HepG2 (cell line): ENCODE measurements around the gene SRC. TPM values are rescaled to one million over a fixed set of nuclear protein-coding genes. Genes with fewer than 3 reads are reported as not detected.

Experiments
- BCLAF1 ChIP-seq: fragments of 450-650 bp; IDR thresholded peaks from 2 replicates; pipeline ENCODE4 v1.6.1; 2017; ENCODE audit warnings: mild to moderate bottlenecking
- MIER3 ChIP-seq: IDR thresholded peaks from 2 replicates; pipeline ENCODE4 v1.6.1; 2016; ENCODE audit warnings: missing compliant biosample characterization, borderline replicate concordance
- SKIL ChIP-seq: sonication (generic); formaldehyde crosslinking; IDR thresholded peaks from 2 replicates; pipeline ENCODE4 v1.8.0; 2022; ENCODE audit warnings: missing genetic modification reagents, mild to moderate bottlenecking, moderate library complexity, borderline replicate concordance
- YEATS4 ChIP-seq: sonication (generic); formaldehyde crosslinking; IDR thresholded peaks from 2 replicates; pipeline ENCODE4 v1.4.0; 2020; ENCODE audit warnings: missing genetic modification reagents, borderline replicate concordance
- ZBTB40 ChIP-seq, 2 experiments: fragments of 450-650 bp in 1 of 2; sonication (generic) in 1 of 2; formaldehyde crosslinking in 1 of 2; IDR thresholded peaks; 2 replicates each; pipeline versions ENCODE4 v1.6.1 to v1.8.0; 2016 to 2022; ENCODE audit warnings: antibody characterized with exemption in 1 of 2, mild to moderate bottlenecking in 1 of 2, missing genetic modification reagents in 1 of 2
- ZNF138 ChIP-seq: sonication (generic); formaldehyde crosslinking; IDR thresholded peaks from 2 replicates; pipeline ENCODE4 v1.5.0; 2020; ENCODE audit warnings: mild to moderate bottlenecking, low read depth, missing genetic modification reagents
- ZNF24 ChIP-seq: fragments of 450-650 bp; IDR thresholded peaks from 2 replicates; pipeline ENCODE4 v1.6.1; 2017; ENCODE audit warnings: antibody characterized with exemption, mild to moderate bottlenecking
- ZNF597 ChIP-seq: sonication (generic); formaldehyde crosslinking; IDR thresholded peaks from 2 replicates; pipeline ENCODE4 v1.5.0; 2020; ENCODE audit warnings: missing genetic modification reagents
- polyA plus RNA-seq, 8 experiments: library from polyadenylated mRNA; depleted of rRNA in 3 of 8; stranded (reverse) in 7 of 8; unstranded in 1 of 8; fragments of >200 nt; fragmentation: Illumina TruSeq in 4 of 8; extraction: Trizol in 4 of 8; gene quantifications; 2 replicates each; pipeline versions ENCODE4 v1.2.1 to v1.2.3, GENCODE V29; 2011 to 2016; ENCODE audit warnings: low read depth in 4 of 8, missing spikeins in 1 of 8, mixed read lengths in 1 of 8; ENCODE audit not compliant: insufficient read depth in 1 of 8
- total RNA-seq, 5 experiments: library from RNA; depleted of rRNA; stranded (reverse); fragments of >200 nt; fragmentation: Illumina TruSeq; extraction: Trizol; gene quantifications; 2 replicates each; pipeline ENCODE4 v1.2.3, GENCODE V29; 2016; ENCODE audit warnings: low read depth in 1 of 5

SRC gene
- total and polyA plus RNA-seq, 2 of the 13 experiments (the other 11 are each of a cell fraction or from before 2014, with no cell fraction given): 54.7 to 192 TPM

GRCh38 chr20:37406010-37406998 lies 60.4 kb downstream of the SRC start (continued):
- TF ChIP-seq ZBTB40 (IDR thresholded peaks at IDR 0.05) (no peak), ZBTB40 (CRISPR knock-in tag; IDR thresholded peaks at IDR 0.05) (peak; percentile 92), ZNF24 (no peak), ZNF597 (CRISPR knock-in tag) (no peak), BCLAF1 (no peak), MIER3 (CRISPR knock-in tag) (no peak), YEATS4 (CRISPR knock-in tag) (peak; percentile 95), ZNF138 (CRISPR knock-in tag) (0 out of 2 replicates have a peak, but pooled peaks have one; percentile 96), SKIL (CRISPR knock-in tag) (no peak; the same call in 1 of the 2 replicates)
